Measurements from ENCODE around the gene MAD1L1.

MAD1L1 gene

DNA sequence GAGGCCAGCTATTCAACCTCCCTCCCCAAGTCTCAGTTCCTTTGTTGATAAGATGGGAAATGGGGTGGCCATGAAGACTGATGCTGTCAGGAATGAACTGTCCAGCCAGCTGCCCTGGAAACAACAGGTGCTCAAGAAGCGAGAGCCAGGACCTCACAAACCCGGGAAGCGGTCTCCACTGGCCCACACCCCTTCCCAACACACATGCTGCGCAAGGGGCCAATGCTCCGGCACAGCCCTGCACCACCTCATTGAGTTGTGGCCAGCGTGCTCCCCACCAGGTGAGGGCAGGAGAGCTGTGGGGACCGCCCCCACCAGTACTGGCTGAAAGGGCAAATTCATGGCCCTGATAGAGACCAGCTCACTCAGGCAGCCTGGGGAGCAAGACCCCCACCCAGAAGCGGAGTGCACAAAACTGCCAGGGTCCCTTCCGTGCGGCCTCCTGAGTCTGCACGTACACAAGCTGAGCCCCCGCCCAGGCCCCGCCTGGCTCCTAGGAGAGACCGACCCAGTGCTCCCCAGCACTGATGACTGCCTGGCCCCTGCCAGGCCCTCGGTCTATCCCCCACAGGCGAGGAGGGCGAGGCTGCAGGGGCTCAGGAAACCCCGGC is 216.6 kb downstream of the MAD1L1 start:
- DNase-seq (ENCODE audit: low read depth, low spot score), result no peak

DNA sequence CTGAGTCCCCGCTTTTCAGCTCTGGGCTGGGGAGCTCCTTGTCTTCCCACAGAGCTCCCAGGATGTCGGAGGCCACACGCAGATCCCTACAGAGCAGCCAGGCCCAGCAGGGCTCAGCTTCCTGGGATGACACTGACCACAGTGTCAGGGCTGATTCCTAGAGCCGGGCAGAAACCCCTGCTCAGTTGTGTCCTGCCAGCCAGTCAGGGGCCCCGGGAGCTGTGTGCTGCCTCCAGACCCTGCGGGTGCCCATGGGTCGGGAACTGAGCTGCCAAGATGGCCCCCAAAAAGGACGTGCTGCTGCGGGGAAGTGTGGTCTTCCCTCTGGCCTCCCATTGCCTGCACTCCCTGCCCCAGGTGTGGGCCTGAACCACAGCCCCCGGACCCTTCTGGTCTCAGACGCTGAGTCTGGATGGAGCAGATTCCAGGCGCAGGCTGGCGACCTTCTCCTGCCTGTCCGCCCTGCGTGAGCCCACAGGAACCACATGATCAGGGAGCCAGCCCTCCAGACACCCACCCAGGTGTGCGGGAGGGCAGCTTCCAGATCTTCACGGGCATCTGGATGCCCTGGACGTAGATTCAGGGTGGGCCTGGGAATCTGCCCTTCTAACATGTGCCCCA is 217.4 kb downstream of the MAD1L1 start:
- no peak for DNase-seq (ENCODE audit: low read depth, low spot score)

GRCh38 chr7:2014391-2015241 is 218.1 kb downstream of the MAD1L1 start:
- no peak for DNase-seq (ENCODE audit: low read depth, low spot score)

- DNase-seq (ENCODE audit: low read depth, low spot score), result no peak
These were observed 219.1 kb downstream of the MAD1L1 start for GRCh38 chr7:2013381-2014311.

GRCh38 chr7:2012981-2013380 is 219.8 kb downstream of the MAD1L1 start:
- no peak for DNase-seq (ENCODE audit: low read depth, low spot score)

DNA sequence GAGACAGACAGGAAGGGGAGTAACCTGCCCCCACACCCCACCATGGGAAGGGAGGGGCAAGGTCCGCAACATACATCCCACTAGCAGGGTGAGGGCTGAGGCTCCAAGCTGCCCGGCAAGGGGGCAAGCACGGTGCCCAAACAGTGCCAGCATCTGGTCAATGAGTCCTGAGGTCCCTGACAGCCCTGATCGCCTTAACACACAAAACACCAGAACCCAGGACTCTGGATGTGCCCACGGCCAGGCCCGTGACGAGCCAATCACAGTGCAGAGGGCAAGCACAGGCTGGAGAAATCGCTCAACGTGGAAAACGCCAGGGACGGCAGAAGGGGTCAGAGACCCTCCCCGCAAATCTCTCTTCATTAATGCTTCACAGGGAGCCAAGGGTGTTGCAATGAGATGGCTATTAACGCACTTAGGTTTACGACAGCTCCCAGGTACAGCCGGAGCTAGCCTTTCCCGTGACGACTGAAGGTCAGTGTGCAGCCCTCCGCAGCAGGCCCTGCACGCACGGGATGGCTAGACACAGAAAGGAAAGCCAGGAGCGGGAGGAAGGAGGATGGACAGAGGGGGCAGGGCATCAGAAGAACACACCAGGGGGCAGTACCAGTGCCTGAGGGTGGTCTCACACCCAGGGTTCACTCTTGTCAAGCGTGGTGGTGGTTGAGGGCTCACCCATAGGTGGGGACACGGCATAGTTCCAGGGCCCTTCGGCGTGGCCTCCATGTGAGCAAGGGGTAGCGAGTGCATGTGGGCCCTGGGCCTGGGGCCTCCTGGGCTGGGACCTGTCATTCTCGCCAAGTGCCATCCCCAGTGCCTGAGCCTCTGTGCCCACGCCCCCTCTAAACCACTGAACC is 220.5 kb downstream of the MAD1L1 start:
- DNase-seq (ENCODE audit: low read depth, low spot score), result no peak

DNA sequence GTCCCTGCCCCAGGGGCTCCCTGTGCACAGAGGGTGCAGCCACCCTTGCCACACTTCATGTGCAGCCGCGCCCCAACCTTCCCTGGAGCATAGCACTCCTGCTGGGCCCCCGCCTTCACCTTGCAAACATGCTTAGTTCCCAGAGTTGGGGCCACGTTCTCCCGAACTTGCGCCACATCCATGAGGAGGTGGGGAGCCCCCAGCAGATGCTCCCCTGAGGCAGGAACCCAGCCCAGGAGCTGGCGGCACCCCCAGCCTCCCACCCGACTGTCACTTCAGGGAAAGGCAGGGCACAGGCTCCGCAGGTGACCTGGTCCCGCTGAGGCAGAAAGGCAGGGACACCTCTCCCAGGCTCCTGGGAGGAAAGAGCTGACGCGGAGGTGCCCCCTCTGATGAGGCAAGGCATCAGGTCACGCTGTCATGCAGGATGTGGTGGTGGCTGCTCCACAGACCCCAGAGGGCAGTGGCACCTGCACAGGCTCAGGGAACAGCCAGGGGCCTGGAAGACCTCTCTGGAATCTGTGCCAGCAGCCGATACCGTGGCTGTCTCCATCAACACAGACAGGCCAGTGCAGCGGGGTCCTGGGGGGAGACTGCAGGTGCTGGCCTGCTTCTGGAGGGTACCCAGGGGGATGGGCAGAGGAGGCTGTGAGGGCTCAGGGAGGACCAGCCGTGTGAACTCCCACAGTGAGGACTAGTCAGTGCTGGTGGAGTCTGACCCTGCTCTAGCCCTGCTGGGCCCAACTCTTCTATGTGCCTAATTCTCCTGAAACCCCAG is 221.3 kb downstream of the MAD1L1 start:
- no peak for DNase-seq (ENCODE audit: low read depth, low spot score)

DNA sequence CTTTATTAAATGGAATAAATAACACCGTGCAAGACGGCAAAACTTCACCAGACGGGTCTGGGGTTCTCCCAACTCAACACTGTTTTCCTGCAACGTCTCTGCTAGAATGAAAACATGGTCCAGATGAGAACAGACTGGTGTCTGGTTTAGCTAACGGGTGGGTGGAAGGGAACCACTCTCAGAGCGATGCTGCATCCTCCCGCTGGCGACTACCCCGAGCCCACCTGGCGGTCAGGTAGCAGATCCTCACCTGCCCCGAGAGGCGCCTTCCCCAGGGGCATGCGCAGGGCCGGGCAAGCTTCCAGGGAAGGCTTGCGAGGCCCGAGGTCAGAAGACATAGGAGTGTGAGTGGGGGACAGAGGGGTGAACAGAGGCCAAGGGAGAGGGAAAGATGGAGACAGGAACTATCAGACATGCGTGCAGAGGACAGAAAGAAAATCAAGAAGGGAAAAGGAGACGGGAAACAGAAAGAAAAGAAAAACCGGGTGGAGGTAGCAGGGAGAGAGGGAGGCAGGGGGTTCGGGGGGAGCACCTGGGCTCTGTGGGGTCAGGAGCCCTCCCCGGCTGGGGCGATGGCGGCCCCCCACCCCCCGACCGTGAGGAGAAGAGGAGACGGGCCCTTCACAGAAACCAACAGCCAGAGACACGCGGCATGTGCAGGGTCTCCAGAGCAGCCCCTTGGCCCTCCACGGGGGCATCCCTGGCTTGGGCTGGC is 222.0 kb downstream of the MAD1L1 start:
- DNase-seq (ENCODE audit: low read depth, low spot score), result no peak

GRCh38 chr7:2010101-2010500 is 222.6 kb downstream of the MAD1L1 start:
- DNase-seq (ENCODE audit: low read depth, low spot score), result no peak

- DNase-seq (ENCODE audit: low read depth, low spot score), result no peak
These were observed 223.2 kb downstream of the MAD1L1 start for GRCh38 chr7:2009541-2010001.

DNA sequence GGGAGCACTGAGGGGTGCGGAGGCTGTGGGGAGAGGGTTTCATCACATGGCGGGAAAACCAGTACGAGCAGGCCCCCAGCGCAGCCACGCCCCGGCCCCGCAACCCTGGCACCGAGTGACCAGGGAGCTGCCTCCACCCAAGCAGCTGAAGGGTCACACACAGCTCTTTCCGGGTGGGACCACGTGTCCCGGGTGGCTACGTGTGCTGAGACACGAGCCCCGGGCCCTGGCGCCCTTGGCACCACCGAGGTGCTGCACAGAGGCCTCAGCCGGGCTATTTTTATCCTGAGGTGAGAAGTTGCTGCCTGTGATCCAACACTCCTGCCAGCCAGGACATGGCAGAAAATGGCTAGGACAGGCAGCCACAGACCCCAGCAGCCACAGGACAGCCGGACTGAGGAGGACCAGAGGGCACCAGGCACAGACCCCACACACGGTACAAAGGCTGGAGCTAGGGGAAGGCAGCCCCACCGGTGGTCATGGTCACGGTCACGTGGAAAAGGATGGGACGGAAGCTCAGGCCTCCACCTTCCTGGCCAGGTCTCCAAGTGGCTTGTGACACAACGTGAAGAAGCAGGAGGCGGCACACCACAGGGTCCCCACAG is 223.7 kb downstream of the MAD1L1 start:
- no peak for DNase-seq (ENCODE audit: low read depth, low spot score)

- DNase-seq (ENCODE audit: low read depth, low spot score), result no peak
These were observed 224.4 kb downstream of the MAD1L1 start for GRCh38 chr7:2008101-2008935.

DNA sequence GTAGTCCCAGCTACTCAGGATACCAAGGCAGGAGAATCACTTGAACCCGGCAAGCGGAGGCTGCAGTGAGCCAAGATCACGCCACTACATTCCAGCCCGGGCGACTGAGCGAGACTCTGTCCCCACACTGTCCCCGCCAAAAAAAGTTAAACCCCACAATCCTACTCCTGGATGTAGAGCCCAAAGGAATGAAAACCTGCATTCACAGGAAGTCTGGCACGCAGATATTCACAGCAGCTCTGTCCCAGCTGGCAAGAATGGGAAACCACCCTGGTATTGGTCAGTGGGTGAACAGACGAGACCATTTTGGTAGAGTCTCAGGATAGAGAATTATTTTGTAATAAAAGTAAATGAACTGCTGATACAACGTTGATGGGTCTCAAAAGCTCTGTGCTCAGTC is 225.2 kb downstream of the MAD1L1 start:
- no peak for DNase-seq (ENCODE audit: low read depth, low spot score)

DNA sequence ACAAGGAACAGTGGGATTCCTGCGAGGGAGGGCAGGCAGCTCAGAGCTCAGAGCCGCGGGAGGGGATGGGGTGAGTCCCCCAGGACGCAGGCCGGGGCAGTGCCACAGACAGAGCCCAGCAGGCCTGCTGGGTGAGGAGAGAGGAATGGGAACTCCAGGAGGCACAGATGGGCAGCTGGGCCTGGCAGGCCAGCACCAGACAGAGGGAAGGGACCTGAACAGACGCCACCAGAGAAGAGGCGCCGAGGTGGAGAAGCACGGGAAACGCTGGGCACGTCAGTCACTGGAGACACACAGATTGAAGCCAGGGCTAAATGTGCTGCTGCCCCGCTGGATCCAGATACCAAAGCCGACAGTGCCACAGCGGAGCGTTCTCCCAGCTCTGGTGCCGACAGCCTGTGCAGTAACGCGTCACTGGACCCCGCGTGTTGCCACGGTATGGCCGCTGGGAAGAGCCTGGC is 225.8 kb downstream of the MAD1L1 start:
- no peak for DNase-seq (ENCODE audit: low read depth, low spot score)

DNA sequence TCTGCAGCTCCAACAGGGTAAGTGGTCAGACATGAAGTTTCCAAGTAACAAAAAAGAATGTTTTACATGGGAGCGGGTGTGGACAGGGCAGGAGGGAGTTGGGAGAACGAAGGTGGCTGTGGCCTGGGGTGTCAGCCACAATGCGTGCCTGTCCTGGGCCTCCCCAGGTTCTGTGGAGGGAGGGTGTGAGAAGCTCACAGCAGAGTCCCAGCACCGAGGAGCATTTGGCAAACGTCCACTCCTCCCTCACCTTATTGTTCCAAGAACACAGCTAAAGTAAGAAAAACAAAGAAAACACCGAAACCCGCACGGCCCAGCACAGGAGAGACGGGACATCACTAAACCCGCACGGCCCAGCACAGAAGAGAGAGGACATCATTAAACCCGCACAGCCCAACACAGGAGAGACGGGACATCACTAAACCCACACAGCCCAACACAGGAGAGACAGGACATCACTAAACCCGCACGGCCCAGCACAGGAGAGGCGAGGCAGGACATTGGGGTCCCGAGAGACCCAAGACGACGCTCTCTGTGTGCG is 226.4 kb downstream of the MAD1L1 start:
- DNase-seq (ENCODE audit: low read depth, low spot score), result no peak

GRCh38 chr7:2005786-2006185 is 227.0 kb downstream of the MAD1L1 start:
- DNase-seq (ENCODE audit: low read depth, low spot score), result no peak
